Epithelial cell of esophagus (primary cell): ENCODE results near the gene HNRNPF.
"Not testable (repeated sequence)": the region's sequence is repeated elsewhere in the genome, so short reads cannot be mapped to it uniquely, and the experiment has no call there.

ENCODE experiments used
- DNase-seq: peaks from one replicate; pipeline ENCODE4 v3.0.0; 2010; ENCODE audit warnings: low read depth
- H3K4me3 ChIP-seq: 2 replicates; pipeline ENCODE4 v1.5.1; 2011; ENCODE audit warnings: mild to moderate bottlenecking, low read length, control low read depth
- CTCF ChIP-seq: IDR thresholded peaks from 2 replicates; pipeline ENCODE4 v1.5.1; 2011; ENCODE audit warnings: low read depth, mild to moderate bottlenecking, low read length, control low read depth, inconsistent platforms; ENCODE audit not compliant: insufficient read depth; ENCODE audit errors: missing control alignments

HNRNPF gene

GRCh38 chr10:43408710-43409384 is at the start of gene HNRNPF:
HNRNPF (minus strand) TSS chr10:43409186; CDS start chr10:43387884, 21,302 bp downstream.
- DNase-seq = peak; percentile 97
- peak within 1 kb of the TSS; percentile 84 for H3K4me3 ChIP-seq
- TF ChIP-seq CTCF = no peak

GRCh38 chr10:43458227-43458626 is 49.2 kb upstream of the HNRNPF start:
- TF ChIP-seq CTCF = no peak
- no peak for DNase-seq
- no peak overlapping the region for H3K4me3 ChIP-seq

GRCh38 chr10:43456561-43456960 is 47.6 kb upstream of the HNRNPF start:
- H3K4me3 ChIP-seq, DNase-seq: not testable (repeated sequence)

GRCh38 chr10:43454025-43454424 is 45.0 kb upstream of the HNRNPF start:
- H3K4me3 ChIP-seq, DNase-seq: not testable (repeated sequence)

- TF ChIP-seq CTCF = no peak
- H3K4me3 ChIP-seq = no peak overlapping the region
- DNase-seq = no peak
Observed at GRCh38 chr10:43453266-43453831, 44.4 kb upstream of the HNRNPF start.

GRCh38 chr10:43452356-43452914 is 43.4 kb upstream of the HNRNPF start:
- DNase-seq = peak; percentile 19
- no peak overlapping the region for H3K4me3 ChIP-seq
- no peak for TF ChIP-seq CTCF

GRCh38 chr10:43448742-43449141 is 39.8 kb upstream of the HNRNPF start:
- H3K4me3 ChIP-seq = no peak overlapping the region
- no peak for DNase-seq
- no peak for TF ChIP-seq CTCF

- H3K4me3 ChIP-seq, DNase-seq: not testable (repeated sequence)
Observed at GRCh38 chr10:43446219-43447017, 37.4 kb upstream of the HNRNPF start.
